GM06990 (cell line): ENCODE results near the gene ZNF469.

ENCODE experiments used
- DNase-seq: peaks from one replicate; pipeline ENCODE4 v3.0.0-alpha.2; 2011; ENCODE audit not compliant: insufficient read length; ENCODE audit errors: extremely low read depth
- H3K27me3 ChIP-seq: replicated peaks from 2 replicates; pipeline ENCODE4 v1.6.0; 2011; ENCODE audit warnings: low read length; ENCODE audit not compliant: control insufficient read depth, insufficient read depth
- H3K36me3 ChIP-seq: 2 replicates; pipeline ENCODE4 v1.5.1; 2011; ENCODE audit warnings: low read length; ENCODE audit not compliant: control insufficient read depth, insufficient read depth
- H3K4me3 ChIP-seq: replicated peaks from 2 replicates; pipeline ENCODE4 v1.5.1; 2011; ENCODE audit warnings: low read depth, mild to moderate bottlenecking, control low read depth, low read length
- CTCF ChIP-seq: IDR thresholded peaks from 2 replicates; pipeline ENCODE4 v1.5.1; 2011; ENCODE audit warnings: low read length, control low read depth, mild to moderate bottlenecking, inconsistent platforms; ENCODE audit not compliant: insufficient read depth, poor library complexity, severe bottlenecking

The ZNF469 gene

DNA sequence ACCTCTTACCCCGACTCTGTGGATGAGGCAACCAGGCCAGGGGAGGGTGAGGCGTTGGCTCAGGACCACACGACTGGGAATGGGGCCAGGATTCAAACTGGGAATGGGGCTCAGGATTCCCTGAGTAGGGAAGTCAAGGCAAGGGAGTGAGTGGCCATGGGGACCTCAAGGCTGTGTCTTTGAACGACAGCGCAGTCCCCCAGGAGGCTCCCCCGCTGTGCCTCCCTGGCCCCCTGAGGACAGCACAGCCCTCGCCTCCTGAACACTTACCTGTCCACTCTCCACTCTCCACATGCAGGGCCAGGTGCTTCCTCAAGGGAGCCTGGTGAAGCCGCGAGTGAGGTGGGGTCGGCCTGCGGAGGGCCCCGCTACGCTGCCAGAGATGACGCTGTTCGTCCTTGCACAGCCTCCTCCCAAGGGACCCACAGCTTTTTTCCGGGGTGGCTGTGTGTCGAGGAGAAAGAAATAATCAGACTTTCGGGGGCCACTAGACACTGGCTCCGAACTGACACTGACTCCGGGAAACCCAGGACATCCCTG, 6.9 kb downstream of the ZNF469 start:
- H3K4me3 ChIP-seq = no peak overlapping the region
- TF ChIP-seq CTCF = no peak
- DNase-seq = no peak
- H3K36me3 ChIP-seq = no peaks in the 10 kb centered on the region
- H3K27me3 ChIP-seq = no peaks in the 10 kb centered on the region; the same call in 1 of the 2 replicates

GRCh38 chr16:88390265-88390664, 7.5 kb downstream of the ZNF469 start:
- Histone ChIP-seq H3K4me3 (no peak overlapping the region), H3K36me3 (no peaks in the 10 kb centered on the region), H3K27me3 (no peaks in the 10 kb centered on the region; the same call in 1 of the 2 replicates)
- no peak for TF ChIP-seq CTCF
- no peak for DNase-seq

GRCh38 chr16:88390735-88391134, 8.0 kb downstream of the ZNF469 start:
- H3K4me3 ChIP-seq = no peak overlapping the region
- no peaks in the 10 kb centered on the region; the same call in 1 of the 2 replicates for H3K27me3 ChIP-seq
- H3K36me3 ChIP-seq = no peaks in the 10 kb centered on the region
- TF ChIP-seq CTCF = no peak
- DNase-seq = no peak

GRCh38 chr16:88391144-88391850, 8.5 kb downstream of the ZNF469 start:
- TF ChIP-seq CTCF = no peak
- H3K27me3 ChIP-seq = no peaks in the 10 kb centered on the region; the same call in 1 of the 2 replicates
- DNase-seq = no peak

GRCh38 chr16:88392111-88392510, 9.4 kb downstream of the ZNF469 start:
- H3K36me3 ChIP-seq = no peaks in the 10 kb centered on the region
- H3K27me3 ChIP-seq = no peaks in the 10 kb centered on the region; the same call in 1 of the 2 replicates
- TF ChIP-seq CTCF = no peak

More at GRCh38 chr16:88391144-88391850, 8.5 kb downstream of the ZNF469 start:
- Histone ChIP-seq H3K4me3 (no peak overlapping the region), H3K36me3 (no peaks in the 10 kb centered on the region)

More at GRCh38 chr16:88392111-88392510, 9.4 kb downstream of the ZNF469 start:
- no peak overlapping the region for H3K4me3 ChIP-seq
- no peak for DNase-seq
